Activated CD8-positive, alpha-beta memory T cell treated with anti-CD3 and anti-CD28 coated beads for 24 hours (primary cell): ENCODE results near the gene OR52M1.

Experiments used
- DNase-seq: peaks from one replicate; pipeline ENCODE4 v3.0.0-alpha.2; 2020

Gene OR52M1

DNA sequence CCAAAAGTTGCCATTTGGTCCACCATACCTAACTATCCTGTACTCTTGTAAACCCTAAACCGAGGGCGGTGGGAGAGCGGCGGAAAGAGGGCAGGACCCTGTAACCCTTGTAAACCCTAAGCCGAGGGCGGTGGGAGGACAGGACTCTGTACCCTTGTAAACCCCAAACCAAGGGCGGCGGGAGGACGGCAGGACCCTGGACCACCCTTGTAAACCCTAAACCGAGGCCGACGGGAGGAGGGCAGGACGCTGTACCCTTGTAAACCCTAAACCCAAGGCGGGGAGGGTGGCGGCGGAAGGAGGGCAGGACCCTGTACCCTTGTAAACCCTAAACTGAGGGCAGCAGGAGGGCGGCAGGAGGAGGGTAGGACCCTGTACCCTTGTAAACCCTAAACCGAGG lies 24.1 kb downstream of the OR52M1 start:
- DNase-seq = no peak

- no peak for DNase-seq
Observed at GRCh38 chr11:4576880-4577279, 31.9 kb downstream of the OR52M1 start.

DNA sequence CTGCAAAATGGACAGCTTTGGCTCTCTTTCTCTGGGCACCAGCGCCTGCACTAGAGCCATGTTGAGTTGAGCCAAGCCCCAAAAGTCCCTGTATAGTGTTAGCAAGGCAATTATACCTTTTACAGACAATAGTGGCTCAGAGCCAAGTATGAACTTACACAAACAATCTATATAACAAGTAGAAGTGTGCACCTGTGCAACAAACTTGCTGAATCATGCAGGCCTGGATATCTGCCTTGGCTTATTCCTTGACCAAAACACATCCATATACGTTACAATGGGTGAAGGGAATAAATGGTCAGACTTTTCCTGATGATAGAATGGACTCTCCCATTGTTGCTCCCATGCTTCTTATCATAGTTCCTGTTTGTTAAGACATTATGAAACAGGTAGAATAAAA lies 32.8 kb downstream of the OR52M1 start:
- DNase-seq = no peak

GRCh38 chr11:4578624-4579023 lies 33.6 kb downstream of the OR52M1 start:
- DNase-seq = no peak

GRCh38 chr11:4580124-4580523 lies 35.1 kb downstream of the OR52M1 start:
- no peak for DNase-seq

- DNase-seq = no peak
Observed at GRCh38 chr11:4581443-4581842, 36.5 kb downstream of the OR52M1 start, which contains the start of gene OR52I2. TSS of gene OR52I2 (plus strand) at chr11:4581743.

- no peak for DNase-seq
Observed at GRCh38 chr11:4589017-4589416, 44.0 kb downstream of the OR52M1 start.

- DNase-seq = no peak
Observed at GRCh38 chr11:4593739-4594138, 48.7 kb downstream of the OR52M1 start, which contains the start of gene OR52I1. TSS of gene OR52I1 (plus strand) at chr11:4594039. CDS start at chr11:4594039, 0 bp downstream.
